MM.1S (cell line): ENCODE data around the gene PRMT5.

Experiments
- DNase-seq: peaks from one replicate; pipeline ENCODE4 v3.0.0-alpha.2; 2015
- H2AFZ ChIP-seq: fragments of 300-600 bp; sonication (generic); 2 replicates; pipeline ENCODE4 v1.6.0; 2016; ENCODE audit warnings: antibody characterized with exemption, low read length
- H3F3A ChIP-seq: fragments of 300-600 bp; sonication (generic); 2 replicates; pipeline ENCODE4 v1.6.1; 2016; ENCODE audit warnings: mild to moderate bottlenecking, antibody characterized with exemption, low read length, moderate library complexity, mixed read lengths; ENCODE audit not compliant: insufficient read depth
- H3K27ac ChIP-seq: fragments of 300-600 bp; sonication (generic); 2 replicates; pipeline ENCODE4 v1.5.1; 2016; ENCODE audit warnings: mild to moderate bottlenecking, low read length
- H3K27me3 ChIP-seq: fragments of 300-600 bp; sonication (generic); replicated peaks from 2 replicates; pipeline ENCODE4 v1.6.0; 2016; ENCODE audit warnings: low read length; ENCODE audit not compliant: insufficient read depth
- H3K36me3 ChIP-seq: fragments of 300-600 bp; sonication (generic); replicated peaks from 2 replicates; pipeline ENCODE4 v1.6.1; 2016; ENCODE audit warnings: mild to moderate bottlenecking, low read length, mixed read lengths; ENCODE audit not compliant: insufficient read depth
- H3K4me1 ChIP-seq: fragments of 300-600 bp; sonication (generic); 2 replicates; pipeline ENCODE4 v1.6.1; 2016; ENCODE audit warnings: low read length, mixed read lengths
- H3K4me2 ChIP-seq: fragments of 300-600 bp; sonication (generic); 2 replicates; pipeline ENCODE4 v1.6.0; 2016; ENCODE audit warnings: low read depth, low read length
- H3K4me3 ChIP-seq: fragments of 300-600 bp; sonication (generic); 2 replicates; pipeline ENCODE4 v1.5.1; 2016; ENCODE audit warnings: low read length, mixed read lengths
- H3K79me2 ChIP-seq: fragments of 300-600 bp; sonication (generic); 2 replicates; pipeline ENCODE4 v1.6.1; 2016; ENCODE audit warnings: mixed run types, low read length, mixed read lengths
- H3K9ac ChIP-seq: fragments of 300-600 bp; sonication (generic); 2 replicates; pipeline ENCODE4 v1.6.1; 2016; ENCODE audit warnings: low read length, mixed read lengths
- H3K9me2 ChIP-seq: fragments of 300-600 bp; sonication (generic); replicated peaks from 2 replicates; pipeline ENCODE4 v1.6.1; 2016; ENCODE audit warnings: mild to moderate bottlenecking, low read length, mixed read lengths; ENCODE audit not compliant: insufficient read depth
- H3K9me3 ChIP-seq: fragments of 300-600 bp; sonication (generic); replicated peaks from 2 replicates; pipeline ENCODE4 v1.6.1; 2016; ENCODE audit warnings: mild to moderate bottlenecking, low read length, mixed read lengths; ENCODE audit not compliant: insufficient read depth
- H4K20me1 ChIP-seq: fragments of 300-600 bp; sonication (generic); 2 replicates; pipeline ENCODE4 v1.6.1; 2016; ENCODE audit warnings: mild to moderate bottlenecking, low read length, moderate library complexity, mixed read lengths; ENCODE audit not compliant: insufficient read depth
- EZH2 ChIP-seq: fragments of 300-600 bp; sonication (generic); optimal IDR thresholded peaks from 2 replicates; pipeline ENCODE3; 2017; ENCODE audit warnings: low read depth, mild to moderate bottlenecking, antibody characterized with exemption, low read length, mixed read lengths
- EZH2phosphoT487 ChIP-seq: fragments of 300-600 bp; sonication (generic); IDR thresholded peaks from 2 replicates; pipeline ENCODE4 v1.6.1; 2018; ENCODE audit warnings: antibody characterized with exemption, low read length
- TF ChIP-seq, protein P1 (sequence below): fragments of 300-600 bp; sonication (generic); IDR thresholded peaks from 2 replicates; pipeline ENCODE4 v1.5.1; 2016; ENCODE audit warnings: antibody characterized with exemption, low read length, mixed read lengths

The PRMT5 gene

DNA sequence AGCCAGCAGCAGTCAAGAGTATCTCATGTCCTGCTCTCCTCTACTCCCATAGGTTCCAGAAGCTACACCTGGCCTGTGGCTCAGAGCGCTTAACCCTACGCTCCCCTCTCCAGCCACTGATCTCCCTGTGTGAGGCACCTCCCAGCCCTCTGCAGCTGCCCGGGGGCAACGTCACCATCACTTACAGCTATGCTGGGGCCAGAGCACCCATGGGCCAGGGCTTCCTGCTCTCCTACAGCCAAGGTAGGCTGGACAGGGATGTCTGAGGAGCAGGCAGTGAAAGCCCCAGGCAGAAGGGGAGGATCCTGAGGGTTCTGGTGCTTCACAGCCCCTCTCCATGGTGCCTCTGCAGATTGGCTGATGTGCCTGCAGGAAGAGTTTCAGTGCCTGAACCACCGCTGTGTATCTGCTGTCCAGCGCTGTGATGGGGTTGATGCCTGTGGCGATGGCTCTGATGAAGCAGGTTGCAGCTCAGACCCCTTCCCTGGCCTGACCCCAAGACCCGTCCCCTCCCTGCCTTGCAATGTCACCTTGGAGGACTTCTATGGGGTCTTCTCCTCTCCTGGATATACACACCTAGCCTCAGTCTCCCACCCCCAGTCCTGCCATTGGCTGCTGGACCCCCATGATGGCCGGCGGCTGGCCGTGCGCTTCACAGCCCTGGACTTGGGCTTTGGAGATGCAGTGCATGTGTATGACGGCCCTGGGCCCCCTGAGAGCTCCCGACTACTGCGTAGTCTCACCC lies 54.0 kb downstream of the PRMT5 start:
- no peak overlapping the region for H3K9ac ChIP-seq
- H4K20me1 ChIP-seq = no peaks in the 10 kb centered on the region
- peaks cover 3% of the 10 kb centered on the region; the same call in 1 of the 2 replicates for H3K4me1 ChIP-seq
- no peaks in the 10 kb centered on the region for H3K27me3 ChIP-seq
- no peaks in the 10 kb centered on the region for H3K9me3 ChIP-seq
- peaks cover 10% of the 10 kb centered on the region for H3F3A ChIP-seq
- H3K4me3 ChIP-seq = no peak overlapping the region
- H3K27ac ChIP-seq = no peak overlapping the region
- TF ChIP-seq EZH2 (no peak), EZH2phosphoT487 (no peak)
- TF ChIP-seq, protein P1, sequence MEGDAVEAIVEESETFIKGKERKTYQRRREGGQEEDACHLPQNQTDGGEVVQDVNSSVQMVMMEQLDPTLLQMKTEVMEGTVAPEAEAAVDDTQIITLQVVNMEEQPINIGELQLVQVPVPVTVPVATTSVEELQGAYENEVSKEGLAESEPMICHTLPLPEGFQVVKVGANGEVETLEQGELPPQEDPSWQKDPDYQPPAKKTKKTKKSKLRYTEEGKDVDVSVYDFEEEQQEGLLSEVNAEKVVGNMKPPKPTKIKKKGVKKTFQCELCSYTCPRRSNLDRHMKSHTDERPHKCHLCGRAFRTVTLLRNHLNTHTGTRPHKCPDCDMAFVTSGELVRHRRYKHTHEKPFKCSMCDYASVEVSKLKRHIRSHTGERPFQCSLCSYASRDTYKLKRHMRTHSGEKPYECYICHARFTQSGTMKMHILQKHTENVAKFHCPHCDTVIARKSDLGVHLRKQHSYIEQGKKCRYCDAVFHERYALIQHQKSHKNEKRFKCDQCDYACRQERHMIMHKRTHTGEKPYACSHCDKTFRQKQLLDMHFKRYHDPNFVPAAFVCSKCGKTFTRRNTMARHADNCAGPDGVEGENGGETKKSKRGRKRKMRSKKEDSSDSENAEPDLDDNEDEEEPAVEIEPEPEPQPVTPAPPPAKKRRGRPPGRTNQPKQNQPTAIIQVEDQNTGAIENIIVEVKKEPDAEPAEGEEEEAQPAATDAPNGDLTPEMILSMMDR = no peak
- no peak for DNase-seq
- no peaks in the 10 kb centered on the region for H3K36me3 ChIP-seq
- H3K79me2 ChIP-seq = peaks cover 10% of the 10 kb centered on the region
- no peak overlapping the region for H2AFZ ChIP-seq
- H3K4me2 ChIP-seq = no peak overlapping the region
- H3K9me2 ChIP-seq = no peaks in the 10 kb centered on the region

DNA sequence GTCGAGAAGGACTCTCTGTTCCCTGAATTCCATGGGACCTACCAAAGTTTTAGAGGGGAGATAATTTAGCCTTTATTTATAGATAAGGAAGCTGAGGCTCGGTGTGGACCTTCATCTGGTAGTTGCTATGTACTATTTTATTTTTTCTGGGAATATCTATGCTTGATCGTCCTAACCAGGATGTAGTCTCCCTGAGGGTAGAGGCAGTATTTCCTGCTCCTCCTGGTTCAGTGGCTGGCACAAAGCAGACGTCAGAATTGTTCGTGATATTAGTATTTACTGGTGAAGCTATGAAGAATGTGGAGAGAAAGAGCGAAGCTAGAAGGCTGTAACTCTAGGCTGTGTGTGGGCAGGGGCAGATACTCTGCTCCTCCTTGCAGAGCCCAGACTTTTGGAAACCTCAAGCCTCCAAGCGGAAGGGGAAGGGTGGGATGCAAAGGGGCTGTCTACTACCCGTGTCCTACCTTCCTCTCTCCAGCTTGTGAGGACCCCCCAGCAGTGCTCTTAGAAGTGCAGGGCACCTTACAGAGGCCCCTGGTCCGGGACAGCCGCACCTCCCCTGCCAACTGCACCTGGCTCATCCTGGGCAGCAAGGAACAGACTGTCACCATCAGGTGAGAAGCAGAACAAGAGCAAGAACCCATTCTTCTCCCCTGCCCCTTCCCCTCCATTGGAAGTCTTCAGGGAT lies 56.2 kb downstream of the PRMT5 start:
- H3K36me3 ChIP-seq = no peaks in the 10 kb centered on the region
- no peak for DNase-seq

DNA sequence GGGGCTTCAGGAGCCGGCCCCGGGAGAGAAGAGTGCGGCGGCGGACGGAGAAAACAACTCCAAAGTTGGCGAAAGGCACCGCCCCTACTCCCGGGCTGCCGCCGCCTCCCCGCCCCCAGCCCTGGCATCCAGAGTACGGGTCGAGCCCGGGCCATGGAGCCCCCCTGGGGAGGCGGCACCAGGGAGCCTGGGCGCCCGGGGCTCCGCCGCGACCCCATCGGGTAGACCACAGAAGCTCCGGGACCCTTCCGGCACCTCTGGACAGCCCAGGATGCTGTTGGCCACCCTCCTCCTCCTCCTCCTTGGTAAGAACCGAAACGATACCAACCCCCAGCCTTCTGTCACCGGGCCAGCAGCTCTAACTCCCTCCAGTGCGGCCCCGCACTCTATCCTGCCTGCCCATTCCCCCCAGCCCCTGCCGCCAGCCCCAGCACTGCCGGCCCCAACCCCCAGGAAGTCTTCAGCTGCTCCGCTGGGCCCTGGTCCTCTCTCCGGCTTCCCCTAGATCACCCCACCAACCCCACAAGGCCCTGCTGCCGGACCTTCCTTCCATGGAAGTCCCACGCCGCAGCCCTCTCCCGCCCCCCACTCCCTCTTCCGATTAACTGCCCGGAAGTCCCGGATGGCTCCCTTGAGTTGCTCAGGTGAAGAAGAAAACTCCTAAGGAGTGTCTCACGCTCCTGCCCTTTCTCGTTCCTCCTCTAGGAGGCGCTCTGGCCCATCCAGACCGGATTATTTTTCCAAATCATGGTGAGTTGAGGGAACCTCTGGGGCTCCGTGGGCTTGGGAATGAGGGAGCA lies 56.9 kb downstream of the PRMT5 start:
- Histone ChIP-seq H3K27me3 (no peaks in the 10 kb centered on the region), H3K9me3 (no peaks in the 10 kb centered on the region), H3K4me3 (peak overlapping the region; percentile 71), H3K36me3 (no peaks in the 10 kb centered on the region), H3K79me2 (peaks cover 10% of the 10 kb centered on the region), H3K9me2 (no peaks in the 10 kb centered on the region), H3K9ac (peak overlapping the region; percentile 76), H2AFZ (peak overlapping the region; percentile 35; the same call in 1 of the 2 replicates), H3K27ac (peak overlapping the region; percentile 80; the same call in 1 of the 2 replicates), H4K20me1 (no peaks in the 10 kb centered on the region), H3K4me2 (peak overlapping the region; percentile 57), H3F3A (peaks cover 10% of the 10 kb centered on the region), H3K4me1 (peaks cover 3% of the 10 kb centered on the region; the same call in 1 of the 2 replicates)
- peak; percentile 38 for DNase-seq
- TF ChIP-seq EZH2 = no peak
- TF ChIP-seq EZH2phosphoT487 = no peak
- TF ChIP-seq, protein P1 = peak; percentile 73

More for the DNA sequence above, 56.2 kb downstream of the PRMT5 start:
- H3K4me3 ChIP-seq = peak overlapping the region; percentile 71
- H4K20me1 ChIP-seq = no peaks in the 10 kb centered on the region
- peak overlapping the region; percentile 35; the same call in 1 of the 2 replicates for H2AFZ ChIP-seq
- H3K9ac ChIP-seq = peak overlapping the region; percentile 76; the same call in 1 of the 2 replicates
- H3F3A ChIP-seq = peaks cover 10% of the 10 kb centered on the region
- H3K79me2 ChIP-seq = peaks cover 10% of the 10 kb centered on the region
- H3K9me2 ChIP-seq = no peaks in the 10 kb centered on the region
- H3K27ac ChIP-seq = no peak overlapping the region
- H3K4me1 ChIP-seq = peaks cover 3% of the 10 kb centered on the region; the same call in 1 of the 2 replicates
- TF ChIP-seq, protein P1 = no peak
- no peak for TF ChIP-seq EZH2phosphoT487
- no peak for TF ChIP-seq EZH2
- no peaks in the 10 kb centered on the region for H3K27me3 ChIP-seq
- no peaks in the 10 kb centered on the region for H3K9me3 ChIP-seq
- H3K4me2 ChIP-seq = peak overlapping the region; percentile 57
